NCI-H82 (cell line): Measurements from ENCODE around the gene C17orf50.
A peak's percentile ranks its signal among the peaks of the same experiment; 100 is the strongest.
"Not testable (repeated sequence)": the region's sequence is repeated elsewhere in the genome, so short reads cannot be mapped to it uniquely, and the experiment has no call there.

Experiments used
- DNase-seq: peaks from one replicate; lab custom pipeline; 2025; lab: John Stamatoyannopoulos, UW

Gene C17orf50

DNA sequence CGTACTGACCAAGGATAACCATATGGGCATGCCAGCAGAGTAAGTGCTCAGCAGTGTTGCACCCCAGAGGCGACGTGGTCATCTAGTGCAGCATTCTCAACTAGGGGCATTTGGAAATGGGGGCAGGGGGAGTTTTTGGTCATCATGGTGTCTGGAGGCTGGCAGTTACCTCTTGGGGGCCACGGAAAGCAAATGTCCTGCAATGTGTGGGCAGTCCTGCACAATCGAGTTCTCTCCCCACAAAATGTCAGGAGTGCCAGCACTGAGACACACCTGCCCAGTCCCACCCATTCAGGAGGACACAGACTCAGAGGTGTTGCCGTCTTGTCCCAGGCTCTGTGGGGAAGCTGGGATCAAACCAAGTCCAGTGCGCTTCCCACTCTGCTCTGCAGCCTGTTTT lies 26.3 kb upstream of the C17orf50 start:
- DNase-seq: no peak

DNA sequence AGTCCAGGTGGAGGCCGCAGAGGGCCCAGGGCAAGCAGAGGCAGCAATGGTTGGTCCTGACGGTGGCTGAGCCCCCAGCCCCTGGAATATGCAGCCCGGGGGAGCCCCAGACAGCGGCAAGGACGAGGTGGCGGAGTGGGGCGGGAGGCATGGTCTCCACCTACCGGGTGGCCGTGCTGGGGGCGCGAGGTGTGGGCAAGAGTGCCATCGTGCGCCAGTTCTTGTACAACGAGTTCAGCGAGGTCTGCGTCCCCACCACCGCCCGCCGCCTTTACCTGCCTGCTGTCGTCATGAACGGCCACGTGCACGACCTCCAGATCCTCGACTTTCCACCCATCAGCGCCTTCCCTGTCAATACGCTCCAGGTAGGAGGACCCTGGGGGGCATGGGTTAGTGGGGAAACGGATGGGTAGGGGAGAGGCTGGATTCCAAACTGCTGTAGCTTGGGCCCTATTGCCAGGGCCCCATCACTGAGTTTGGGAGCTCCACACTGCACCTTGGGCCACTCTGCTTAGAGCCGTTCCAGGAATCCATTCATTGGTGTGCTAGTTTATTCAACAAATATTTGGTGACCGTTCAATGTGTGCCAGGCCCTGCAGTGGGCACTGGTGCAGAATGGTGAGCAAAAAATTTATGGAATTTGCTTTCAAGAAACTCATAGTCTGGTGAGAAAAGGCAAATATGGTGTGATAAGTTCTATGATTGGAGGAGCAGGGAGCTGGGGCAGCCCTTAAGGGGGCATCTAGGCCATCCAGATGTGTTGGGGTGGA lies 25.5 kb upstream of the C17orf50 start:
- no peak for DNase-seq

DNA sequence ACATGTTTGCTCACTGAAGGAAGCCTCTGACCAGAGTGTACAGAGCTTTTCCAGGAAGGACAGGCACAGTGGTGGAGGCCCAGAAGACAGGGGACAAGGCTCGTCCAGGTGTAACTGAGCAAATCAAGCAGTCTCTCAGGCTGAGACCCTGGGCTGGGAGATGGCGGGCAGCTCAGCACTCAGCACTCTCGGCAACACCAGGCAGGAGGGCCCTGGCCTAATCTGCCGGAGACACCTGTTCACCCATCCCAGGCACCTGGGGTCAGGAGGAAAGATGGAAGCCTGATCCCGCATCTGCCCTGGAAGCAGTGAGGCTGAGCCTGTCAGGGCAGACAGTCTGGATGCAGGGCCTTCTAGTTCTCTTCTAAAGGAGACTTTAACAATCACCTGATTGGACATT lies 24.5 kb upstream of the C17orf50 start:
- no peak for DNase-seq

DNA sequence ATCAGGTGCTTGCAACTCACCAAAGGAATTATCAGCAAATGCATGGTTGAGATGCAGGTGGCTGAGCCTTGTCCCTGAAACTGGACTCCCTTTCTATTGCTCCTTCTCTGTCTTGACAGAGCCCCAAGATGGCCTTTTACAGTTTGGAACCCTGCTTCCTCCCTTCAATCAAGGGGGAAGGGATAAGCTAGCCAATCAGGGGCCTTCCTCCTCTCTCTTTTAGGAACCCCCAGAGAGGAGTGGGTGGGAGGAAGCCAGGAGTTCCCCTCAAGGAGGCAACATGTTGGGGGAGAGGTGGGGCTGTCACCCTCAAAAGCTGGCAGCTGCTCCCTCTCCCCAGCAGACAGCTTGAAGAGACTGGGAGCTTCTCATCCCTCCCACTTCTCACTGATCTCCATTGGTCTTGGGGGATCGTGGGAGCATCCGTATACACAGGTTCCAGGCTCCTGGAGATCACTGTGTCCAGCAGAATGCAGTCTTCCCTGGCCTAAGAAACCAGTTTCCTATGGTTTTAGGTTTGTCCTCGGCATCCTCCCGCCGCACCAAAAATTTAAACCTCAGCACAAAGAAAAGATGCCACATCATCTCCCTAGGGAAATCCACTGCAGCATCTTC lies 22.1 kb upstream of the C17orf50 start:
- DNase-seq: no peak

- no peak for DNase-seq
Measured at GRCh38 chr17:35740216-35740615, 20.5 kb upstream of the C17orf50 start.

GRCh38 chr17:35740997-35741931 lies 19.4 kb upstream of the C17orf50 start:
- peak; percentile 50 for DNase-seq

GRCh38 chr17:35742496-35742895 lies 18.2 kb upstream of the C17orf50 start:
- DNase-seq: no peak

- no peak for DNase-seq
Measured at GRCh38 chr17:35742896-35743477, 17.7 kb upstream of the C17orf50 start.

DNA sequence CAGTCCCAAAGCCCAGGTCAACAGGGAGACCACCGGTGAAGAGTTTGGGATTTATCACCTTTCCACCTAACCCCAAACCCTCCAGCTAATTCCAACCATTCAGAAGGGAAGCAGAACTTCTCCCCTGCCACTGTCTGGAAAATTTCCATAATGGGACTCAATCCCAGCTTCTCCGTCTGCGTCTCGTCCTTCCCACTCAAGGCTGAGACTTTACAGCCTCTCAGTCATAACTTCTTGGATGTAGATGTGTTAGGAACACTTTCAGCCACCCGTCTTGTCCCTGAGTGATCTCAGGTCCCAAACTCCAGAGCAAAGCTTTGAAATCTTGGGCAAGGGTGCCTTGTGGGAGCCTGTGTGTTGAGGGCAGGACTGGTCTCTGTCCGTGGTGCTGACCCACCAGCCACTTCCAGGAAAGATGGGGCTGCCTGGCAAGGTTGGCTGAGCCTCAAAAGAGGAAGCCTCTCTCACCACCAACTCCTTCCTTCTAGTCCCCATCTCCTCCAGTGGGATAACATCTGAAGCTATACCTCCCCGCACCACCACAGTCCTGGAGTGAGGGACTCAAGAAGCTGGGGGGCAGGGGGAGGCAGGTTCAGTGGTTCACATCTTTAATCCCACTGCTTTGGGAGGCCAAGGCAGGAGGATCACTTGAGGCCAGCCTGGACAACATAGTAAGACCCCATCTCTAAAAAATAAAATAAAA lies 16.9 kb upstream of the C17orf50 start:
- no peak for DNase-seq

- DNase-seq: no peak
Measured at GRCh38 chr17:35744830-35745229, 15.9 kb upstream of the C17orf50 start.

DNA sequence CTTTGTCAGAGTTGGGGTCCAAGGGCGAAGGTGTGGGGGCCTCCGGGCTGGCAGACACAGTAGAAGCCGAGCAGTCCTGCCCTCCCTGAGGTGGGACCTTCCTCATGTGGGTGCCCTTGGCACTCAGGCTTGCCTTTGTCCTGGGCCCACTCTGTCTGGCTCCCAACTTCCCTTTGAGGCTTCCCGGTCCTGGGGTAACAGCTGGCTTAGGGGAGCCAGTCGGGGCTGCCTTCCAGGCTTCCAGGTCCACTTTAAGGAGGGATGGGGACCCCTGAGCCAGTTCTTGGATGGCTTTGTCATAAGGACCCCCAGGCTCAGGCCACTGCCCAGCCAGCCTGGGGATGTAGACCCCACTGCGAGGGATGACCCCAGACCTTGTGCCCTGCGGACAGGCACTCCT lies 15.4 kb upstream of the C17orf50 start:
- no peak for DNase-seq

DNA sequence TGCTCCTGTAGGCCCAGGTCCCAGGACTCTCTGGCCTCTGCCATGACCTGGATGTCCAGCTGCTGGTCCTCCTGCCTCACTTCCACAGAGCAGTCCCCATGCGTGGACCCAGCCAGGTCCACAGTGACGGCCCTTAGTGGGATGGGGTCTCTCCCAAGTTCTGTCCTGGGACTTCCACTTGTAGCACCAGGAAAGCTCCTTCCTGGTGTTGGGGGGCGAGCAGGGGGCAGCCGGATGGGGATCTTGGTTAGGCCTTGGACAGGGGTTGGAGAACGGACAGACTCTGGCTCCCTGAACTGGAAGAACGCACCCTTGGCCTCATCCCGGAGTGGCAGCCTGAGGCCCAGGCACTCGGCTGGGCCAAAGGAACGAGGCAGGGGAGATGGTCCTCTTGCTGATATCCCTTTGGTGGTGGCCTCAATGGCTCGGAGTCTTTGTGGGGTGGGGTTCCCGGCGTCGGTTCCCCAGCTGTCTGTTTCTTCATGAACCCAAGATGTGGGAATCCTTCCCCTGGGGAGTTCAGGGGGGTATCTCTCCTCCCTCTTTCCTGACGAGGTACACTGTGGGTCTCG lies 14.9 kb upstream of the C17orf50 start:
- no peak for DNase-seq

DNA sequence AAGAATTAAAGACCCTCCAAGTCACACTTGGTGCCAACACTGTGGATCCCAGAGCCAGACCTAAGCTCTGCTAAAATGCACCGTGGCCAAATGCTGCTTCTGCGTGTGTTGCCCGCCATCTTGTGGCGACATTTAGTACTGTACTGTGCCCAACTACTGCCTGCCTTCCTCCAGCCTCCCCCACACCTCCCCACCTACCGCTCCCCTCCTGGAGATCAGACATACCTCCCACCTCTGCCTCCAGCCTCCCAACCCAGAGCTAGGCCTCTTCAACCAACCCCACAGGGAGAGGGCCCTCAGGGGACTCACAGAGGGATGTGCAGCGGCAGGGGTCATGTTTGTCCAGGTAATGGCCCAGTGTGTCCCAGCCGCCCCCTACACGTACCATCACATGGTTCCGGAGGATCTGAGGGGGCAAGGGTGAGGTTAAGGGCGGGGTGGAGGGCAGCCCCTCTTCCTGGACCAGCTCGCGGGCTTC lies 13.1 kb upstream of the C17orf50 start:
- peak; percentile 89 for DNase-seq

DNA sequence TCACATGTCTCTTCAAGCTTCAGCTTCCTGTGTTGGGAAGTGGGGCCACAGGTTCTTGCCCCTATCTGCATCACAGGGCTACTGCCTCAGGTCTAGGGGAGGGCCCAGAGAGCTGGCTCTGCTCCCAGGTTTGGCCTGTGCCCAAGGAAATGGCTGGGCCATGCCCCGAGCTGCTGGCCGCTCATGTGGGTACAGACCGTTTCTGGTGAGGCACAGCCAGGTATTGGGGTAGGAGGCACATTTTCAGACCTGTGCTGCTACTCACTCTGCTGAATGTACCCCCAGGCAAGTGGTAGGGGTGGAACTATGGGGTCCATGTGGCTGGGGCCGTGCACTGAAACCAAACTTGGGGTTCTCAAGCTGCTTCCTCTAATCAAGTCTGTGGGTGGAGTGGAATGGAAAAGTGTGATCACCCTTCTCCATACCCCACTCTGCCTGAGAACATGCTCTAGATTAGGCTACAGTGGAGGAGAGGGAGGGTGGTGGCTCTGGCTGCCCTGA lies 12.3 kb upstream of the C17orf50 start:
- no peak for DNase-seq

GRCh38 chr17:35748979-35749378 lies 11.7 kb upstream of the C17orf50 start:
- no peak for DNase-seq

DNA sequence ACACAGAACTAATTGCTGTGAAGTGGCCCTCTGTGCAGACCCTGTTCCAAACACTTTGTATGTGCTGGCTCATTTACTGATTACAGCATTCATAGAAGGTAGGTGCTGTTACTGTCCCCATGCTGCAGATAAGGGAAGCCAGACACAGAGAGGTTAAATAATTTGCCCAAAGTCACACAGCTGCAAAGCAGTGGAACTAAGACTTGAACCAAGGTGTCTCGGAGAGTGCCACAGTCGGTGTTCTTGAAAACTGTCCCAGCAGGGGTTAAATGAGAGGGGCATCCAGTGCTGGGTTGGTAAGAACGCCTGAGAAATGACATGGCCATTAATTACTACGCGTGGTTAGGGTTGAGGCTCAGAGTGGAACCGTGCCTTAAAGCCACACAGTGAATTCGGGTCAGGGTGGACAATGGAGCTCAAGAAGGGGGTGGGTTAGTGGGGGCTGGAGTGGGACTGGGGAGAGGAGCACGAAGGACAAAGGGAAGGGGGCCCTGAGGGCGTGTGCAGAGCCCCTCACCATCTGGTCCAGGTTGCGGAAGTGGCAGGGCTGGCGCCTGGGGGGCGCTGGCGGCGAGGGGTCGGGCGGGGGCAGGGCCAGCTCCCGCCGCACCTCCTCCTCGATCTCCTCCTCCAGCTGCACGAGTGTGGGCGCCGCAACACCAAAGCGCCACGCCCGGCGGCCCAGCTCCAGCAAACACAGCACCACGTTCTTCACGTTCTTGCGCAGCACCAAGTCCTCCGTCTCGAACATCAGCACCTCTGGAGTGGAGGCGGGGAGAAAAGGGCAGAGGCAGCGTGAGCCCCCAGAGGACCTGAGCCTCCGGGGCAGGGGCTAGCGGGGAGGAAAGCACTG lies 10.9 kb upstream of the C17orf50 start:
- DNase-seq: peak; percentile 41

GRCh38 chr17:35750526-35751395 lies 9.9 kb upstream of the C17orf50 start:
- no peak for DNase-seq

DNA sequence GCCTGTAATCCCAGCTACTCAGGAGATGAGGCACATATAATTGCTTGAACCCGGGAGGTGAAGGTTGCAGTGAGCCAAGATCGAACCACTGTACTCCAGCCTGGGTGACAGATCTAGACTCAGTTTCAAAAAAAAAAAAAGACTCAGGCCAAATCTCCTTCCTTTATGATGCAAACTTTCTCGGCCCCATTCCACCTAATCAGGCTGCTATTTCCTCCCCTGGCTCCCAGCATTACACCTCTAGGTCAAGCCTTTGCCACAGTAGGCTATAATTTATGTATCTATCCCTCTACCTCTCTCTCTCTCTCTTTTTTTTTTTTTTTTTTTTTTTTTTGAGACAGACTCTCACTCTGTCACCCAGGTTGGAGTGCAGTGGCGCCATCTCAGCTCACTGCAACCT lies 9.1 kb upstream of the C17orf50 start:
- DNase-seq: not testable (repeated sequence)

- DNase-seq: no peak
Measured at GRCh38 chr17:35752471-35752870, 8.2 kb upstream of the C17orf50 start.
